Embryonic facial prominence (tissue), 1 donor: Measurements from ENCODE around the gene CCDC137.

Experiments used
- DNase-seq: peaks from one replicate; pipeline ENCODE4 v3.0.0-alpha.2; 2016; ENCODE audit errors: extremely low spot score

Gene CCDC137

DNA sequence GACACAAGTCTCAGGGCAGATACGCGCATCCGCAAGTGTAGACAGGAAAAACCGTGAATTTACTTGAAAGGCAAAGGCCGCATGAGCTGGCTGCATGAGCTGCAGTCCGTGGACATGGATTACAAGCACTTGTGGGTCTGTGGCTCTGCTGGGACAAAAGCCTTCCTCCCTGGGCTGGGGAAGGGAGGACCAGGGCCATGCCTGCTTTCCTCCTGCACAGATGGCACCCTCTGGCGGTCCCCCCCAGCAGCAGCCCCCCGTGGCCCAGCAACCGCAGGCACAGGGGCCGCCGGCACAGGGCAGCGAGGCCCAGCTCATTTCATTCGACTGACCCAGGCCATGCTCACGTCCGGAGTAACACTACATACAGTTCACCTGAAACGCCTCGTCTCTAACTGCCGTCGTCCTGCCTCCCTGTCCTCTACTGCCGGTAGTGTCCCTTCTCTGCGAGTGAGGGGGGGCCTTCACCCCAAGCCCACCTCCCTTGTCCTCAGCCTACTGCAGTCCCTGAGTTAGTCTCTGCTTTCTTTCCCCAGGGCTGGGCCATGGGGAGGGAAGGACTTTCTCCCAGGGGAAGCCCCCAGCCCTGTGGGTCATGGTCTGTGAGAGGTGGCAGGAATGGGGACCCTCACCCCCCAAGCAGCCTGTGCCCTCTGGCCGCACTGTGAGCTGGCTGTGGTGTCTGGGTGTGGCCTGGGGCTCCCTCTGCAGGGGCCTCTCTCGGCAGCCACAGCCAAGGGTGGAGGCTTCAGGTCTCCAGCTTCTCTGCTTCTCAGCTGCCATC lies 34.9 kb downstream of the CCDC137 start:
- no peak for DNase-seq

DNA sequence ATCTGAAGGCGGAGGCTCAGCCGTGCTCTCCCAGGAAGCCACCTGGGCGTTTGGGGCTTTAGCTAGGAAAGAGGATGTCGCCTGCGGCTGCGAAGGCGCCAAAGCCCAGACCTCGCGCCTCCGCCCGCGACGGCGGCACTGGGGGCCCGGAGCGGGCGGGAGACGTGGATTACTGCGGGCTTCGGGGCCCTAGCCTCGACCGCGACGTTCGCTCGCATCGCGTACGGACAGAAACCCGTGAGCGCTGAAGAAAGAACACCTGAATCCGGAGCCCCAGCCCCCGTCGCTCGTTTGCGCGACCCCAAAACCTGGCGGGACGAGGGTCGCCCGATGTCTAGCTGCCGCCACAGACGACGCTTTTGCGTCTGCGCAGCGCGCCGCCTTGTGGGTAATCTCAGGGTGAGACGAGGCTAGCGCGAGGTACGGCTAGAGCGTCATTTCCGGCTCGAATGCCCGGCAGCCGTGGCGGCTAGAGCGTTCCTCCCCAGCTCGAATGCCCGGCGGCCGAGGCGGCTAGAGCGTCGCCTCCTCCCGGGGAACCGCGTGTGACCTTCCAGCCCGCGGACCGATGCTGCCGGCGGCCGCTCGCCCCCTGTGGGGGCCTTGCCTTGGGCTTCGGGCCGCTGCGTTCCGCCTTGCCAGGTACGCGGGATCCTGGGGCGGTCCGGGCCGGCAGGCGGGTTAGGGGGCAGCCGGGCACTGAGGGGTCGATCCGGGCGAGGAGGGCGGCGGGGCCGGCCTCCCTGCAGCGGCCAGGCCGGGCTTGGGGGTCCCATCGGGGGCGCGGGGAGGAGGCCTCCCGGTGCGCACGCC lies 36.6 kb downstream of the CCDC137 start, which contains the start of gene MRPL12:
Gene MRPL12, plus strand, starts transcription at position 434 of the 813 bp plus-strand sequence. Its CDS starts 135 bp downstream, at position 569.
- peak; percentile 90 for DNase-seq

DNA sequence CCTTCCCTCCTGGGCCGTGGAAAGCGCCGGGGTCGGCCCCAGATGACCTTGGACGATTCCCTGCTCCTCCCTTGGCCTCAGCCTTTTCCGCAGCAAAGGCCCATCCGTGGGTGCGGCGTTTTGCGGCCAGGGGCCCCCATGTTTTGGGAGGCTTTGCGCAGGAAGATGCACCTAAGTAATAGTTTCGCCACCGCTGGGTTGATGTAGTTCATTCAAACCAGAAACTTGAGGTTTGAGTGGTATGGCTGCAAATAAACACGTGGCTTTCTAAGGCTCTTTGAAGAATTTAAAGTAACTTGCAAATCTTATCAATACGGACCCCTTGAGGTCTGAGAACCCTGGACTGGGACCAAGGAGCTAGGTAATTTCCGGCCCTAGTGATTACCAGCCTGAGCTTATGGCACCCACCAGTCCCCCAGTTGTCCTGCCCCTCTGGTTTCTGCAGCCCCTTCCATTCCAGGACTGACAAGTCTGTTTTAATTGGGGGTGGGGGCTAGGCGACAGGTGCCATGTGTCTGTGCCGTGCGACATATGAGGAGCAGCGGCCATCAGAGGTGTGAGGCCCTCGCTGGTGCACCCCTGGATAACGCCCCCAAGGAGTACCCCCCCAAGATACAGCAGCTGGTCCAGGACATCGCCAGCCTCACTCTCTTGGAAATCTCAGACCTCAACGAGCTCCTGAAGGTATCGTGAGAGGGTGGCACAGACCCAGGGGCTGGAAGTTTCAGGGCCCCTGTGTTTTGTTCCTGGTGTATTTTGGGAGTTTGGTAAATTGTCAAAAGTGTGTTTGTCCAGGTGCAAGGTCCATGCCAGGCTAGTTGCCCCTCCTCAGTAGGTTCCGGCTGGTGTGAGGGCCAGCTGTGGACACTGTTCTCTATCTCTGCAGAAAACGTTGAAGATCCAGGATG lies 37.5 kb downstream of the CCDC137 start:
- no peak for DNase-seq

DNA sequence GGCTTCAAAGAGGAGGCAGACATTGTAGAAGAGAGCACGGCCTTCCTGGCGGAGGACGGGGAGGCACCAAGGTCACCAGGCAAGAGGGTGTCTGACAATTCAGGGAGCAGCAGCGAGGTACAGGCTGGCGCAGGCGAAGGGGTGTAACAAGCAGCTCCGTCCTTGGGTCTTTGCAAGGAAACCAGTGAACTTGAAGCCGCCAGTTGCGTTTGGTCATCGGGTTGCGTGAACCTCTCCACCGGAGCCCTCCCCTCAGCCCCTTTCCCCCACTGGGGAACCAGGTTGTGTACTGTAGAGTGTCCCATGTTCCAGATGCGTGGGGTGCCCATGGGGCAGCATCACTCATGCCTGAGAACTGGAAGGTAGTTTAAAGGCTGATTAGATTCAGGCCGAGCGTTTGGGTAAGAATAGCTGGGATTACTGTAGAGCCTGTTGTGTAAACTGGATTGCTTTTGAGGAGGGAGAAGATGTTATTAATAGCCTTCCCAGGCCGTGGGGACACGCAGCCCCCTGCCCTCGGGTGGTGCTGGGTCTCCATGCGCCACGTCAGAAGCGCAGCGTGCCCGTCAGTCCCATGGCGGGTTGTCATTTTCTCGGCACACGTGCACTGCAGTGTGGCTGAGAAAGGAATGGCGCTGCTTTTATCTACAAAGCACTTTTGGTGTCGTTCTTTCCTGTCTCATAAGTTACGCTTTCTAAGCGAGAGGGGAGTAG lies 39.1 kb downstream of the CCDC137 start:
- no peak for DNase-seq

DNA sequence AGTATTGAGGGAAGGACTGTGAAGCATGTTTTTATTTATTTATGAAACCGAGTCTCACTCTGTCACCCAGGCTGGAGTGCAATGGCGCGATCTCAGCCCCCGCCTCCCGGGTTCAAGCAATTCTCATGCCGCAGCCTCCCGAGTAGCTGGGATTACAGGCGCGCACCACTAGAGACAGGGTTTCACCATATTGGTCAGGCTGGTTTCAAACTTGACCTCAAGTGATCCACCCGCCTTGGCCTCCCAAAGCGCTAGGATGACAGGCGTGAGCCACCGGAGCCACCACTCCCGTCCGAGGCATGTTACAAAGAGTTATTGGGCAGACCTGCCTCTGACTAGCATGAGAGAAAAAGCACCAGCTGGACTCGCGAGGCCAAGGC lies 39.7 kb downstream of the CCDC137 start:
- DNase-seq: no peak

DNA sequence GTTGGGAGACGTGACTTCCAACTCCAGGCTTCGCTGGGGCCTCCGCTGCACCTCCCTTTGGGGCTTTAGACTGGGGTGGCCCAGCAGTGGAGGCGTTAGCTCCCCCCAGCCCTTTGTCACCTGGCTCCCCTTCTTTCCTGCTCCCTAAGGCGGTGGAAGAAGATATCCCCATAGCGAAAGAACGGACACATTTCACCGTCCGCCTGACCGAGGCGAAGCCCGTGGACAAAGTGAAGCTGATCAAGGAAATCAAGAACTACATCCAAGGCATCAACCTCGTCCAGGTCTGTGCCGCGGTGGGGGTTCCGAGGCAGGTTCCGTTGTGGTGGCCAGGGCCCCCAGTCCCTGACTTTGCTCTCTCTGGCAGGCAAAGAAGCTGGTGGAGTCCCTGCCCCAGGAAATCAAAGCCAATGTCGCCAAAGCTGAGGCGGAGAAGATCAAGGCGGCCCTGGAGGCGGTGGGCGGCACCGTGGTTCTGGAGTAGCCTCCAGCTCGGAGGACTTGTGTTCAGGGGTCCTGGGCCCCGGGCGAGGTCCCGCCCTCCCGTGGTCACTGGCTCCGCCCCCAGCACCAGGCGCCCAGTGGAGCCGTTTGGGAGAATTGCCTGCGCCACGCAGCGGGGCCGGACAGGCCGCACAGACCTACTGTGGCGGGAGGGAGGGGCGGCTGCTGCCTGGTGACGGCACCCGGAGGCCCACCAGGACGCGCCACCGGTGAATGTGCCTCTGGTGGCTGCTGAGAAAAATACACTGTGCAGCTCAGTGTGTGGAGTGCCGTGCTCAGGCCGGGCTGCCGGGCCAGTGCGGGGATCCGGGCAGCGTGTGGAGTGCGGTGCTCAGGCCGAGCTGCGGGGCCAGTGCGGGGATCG lies 40.5 kb downstream of the CCDC137 start:
- no peak for DNase-seq

DNA sequence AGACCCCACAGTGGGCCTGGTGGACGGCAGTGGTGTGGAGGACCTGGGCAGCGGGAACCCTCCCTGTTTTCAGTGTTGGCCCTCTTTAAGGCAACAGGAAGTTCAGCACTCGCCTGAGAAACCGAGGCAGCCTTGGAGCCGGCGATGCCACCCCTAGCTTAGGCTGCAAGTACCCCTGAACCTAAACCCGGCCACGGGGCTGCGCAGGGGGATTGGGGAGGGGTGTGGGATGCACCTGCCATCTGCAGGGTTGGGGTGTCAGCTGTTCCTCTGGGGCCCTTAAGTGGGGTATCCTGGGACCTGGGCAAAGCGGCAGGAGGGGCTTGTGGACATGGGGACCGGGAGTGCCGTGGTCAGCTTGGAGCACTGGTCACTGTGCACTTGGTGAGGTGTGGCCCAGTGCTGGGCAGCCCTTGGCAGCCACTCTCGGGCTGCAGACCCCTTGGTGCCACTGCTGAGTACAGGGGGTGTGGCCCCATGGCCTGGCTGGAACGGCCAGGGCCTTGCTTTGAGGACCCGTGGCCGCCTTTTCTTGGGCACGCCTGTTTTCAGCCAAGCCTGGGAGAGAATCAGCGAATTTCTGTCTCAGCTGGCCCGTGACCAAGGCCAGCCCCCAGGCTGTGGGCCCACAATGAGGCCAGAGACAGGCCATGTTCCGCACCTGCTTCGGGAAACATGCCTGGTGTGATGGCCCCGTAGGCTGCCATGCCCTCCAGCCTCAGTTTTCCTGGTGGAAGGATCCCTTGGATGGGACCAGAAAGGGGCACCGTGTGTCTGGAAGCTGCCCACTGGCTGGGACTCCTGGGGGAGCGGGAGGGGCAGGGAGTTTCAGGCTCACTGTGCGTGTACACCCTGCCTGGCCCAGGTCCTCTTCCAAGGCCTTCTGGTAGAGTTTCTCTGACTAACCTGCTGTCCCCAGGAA lies 41.4 kb downstream of the CCDC137 start:
- DNase-seq: no peak

DNA sequence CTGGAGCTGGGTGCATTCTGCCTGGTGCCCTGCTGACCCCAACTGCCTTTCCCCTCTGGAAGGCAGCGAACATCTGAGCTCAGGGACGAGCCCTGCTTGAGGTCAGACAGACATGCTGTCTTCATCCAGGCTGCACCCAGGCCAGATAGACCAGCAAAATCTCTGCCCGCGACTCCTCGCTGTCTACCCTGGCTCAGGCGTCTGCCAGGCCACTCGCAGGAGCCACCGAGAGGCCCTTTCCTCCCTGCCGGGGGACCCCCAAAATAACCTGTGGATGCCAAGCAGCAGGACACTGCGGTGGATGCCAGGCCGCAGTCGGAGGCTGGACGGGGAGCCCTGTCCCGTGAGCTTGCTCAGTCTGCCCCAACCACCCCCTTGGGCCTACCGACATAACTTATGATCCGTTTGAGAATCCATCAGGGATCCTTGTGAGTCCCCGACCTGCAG lies 42.2 kb downstream of the CCDC137 start:
- no peak for DNase-seq

DNA sequence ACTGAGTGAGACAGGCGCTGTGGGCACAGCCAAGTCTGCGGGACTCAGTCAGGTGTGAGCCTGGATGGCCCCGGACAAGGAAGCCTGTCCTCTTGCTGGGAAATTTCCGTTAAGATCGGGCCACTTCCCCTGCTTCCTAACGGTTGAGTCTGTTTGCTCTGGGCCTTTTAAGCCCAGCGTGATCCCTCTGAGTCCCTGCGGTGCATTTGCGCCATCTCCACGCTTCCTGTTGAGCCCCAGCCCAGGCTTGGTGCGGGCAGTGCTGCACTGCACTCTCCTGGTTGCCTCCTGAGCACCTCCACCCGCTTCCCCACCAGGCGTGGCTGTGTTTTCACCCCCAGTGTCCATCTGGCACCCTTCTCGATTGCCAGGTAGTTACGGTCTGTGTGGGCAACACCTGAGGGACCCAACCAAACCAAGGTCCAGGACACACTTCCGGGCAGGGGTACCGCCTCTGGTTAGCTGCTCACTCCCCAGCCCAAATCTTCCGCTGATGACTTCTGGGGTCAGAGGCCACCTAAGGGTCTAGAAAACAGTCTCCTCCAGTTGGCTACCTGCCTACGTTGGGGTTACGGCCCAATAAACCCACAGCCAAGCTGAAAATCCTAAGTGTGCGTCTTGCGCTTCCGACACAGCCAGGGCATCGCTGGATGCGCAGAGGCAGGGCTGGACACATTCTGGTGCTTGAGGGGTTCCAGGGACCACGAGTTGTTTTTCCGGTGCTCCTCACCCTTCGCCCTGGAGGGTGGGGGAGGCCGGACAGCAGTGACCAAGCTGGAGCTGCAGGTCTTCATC lies 44.2 kb downstream of the CCDC137 start:
- no peak for DNase-seq

DNA sequence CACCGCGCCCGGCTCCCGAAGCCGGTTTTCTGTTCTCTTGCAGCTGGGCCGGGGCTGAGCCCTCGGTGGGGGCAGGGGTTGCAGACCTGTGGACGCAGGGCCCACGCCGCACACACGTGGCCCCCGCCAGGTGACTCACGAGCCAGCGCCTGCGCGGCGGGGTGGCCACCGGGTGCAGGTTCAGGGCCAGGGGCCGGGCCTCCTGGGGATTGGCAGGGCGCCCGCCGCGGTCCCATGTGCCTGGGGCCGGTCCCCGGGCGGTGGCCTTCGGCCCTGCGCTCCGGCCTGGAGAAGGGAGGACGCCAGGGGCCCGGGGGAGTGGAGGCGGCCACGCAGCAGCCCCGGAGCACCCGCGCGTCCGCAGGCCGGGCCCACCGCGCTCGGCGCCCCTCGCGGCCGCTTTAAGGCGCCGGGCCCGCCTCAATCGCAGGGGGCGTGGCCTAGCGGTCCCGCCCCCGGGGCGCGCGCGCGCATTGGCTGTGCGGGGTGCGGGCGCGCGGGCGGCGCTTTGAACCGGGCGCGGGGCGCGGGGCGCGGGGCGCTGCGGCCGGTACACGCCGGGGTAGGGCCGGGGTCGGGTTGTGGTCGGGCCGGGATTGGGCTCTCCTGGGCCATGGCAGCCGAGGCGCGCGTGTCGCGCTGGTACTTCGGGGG lies 45.4 kb downstream of the CCDC137 start, which contains the start of gene SLC25A10:
Gene SLC25A10, plus strand, starts transcription at position 471 of the 654 bp plus-strand sequence. Its CDS starts 143 bp downstream, at position 614.
- DNase-seq: no peak

DNA sequence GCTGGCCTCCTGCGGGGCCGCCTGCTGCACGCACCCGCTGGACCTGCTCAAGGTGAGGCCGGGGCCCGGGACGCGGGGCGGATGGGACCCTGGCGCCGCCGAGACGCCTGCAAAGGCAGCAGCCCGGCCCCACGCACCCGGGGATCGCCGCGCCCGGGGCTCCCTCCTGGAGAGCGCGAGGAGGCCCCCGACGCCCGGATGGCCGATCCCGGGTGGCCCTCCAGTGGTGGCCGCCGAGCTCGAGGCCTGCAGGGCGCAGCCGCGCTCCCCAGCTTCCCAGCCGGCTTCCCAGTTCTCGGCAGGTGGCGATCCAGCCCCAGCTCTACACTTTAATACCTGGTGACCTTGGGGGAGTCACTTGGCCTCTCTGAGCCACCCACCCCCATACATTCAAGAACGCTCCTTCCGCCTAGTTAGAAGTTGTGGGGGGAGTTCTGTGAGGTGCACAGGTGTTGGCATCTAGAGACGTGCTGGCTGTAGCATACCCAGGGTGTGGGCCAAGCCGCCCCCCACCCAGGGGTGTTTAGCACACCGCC lies 46.0 kb downstream of the CCDC137 start:
- no peak for DNase-seq

DNA sequence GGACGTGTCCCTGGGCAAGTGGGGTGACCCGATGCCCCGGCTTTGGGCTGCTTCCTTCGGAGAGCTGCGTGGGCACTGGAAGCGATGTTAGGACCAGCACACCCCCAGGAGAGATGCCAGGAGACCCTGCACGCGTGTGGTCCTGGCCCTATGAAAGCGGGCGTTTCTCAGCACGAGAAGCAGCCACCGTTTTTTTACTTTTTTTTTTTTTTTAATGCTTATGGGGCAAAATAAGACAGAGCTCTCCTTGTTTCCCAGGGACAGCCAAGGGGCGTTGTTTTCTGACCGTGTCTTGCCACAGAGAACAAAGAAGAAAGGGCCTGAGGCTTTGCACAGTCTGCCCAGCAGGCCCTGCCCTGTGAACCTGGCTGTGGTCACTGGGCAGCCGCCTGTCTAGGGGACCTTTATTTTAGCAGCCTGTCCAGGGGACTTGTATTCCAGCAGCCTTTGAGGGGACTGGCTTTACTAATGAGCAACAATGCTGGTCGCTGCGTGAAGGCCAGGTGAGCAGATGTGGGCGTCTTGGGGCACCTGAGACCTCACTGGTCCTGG lies 46.5 kb downstream of the CCDC137 start:
- no peak for DNase-seq

DNA sequence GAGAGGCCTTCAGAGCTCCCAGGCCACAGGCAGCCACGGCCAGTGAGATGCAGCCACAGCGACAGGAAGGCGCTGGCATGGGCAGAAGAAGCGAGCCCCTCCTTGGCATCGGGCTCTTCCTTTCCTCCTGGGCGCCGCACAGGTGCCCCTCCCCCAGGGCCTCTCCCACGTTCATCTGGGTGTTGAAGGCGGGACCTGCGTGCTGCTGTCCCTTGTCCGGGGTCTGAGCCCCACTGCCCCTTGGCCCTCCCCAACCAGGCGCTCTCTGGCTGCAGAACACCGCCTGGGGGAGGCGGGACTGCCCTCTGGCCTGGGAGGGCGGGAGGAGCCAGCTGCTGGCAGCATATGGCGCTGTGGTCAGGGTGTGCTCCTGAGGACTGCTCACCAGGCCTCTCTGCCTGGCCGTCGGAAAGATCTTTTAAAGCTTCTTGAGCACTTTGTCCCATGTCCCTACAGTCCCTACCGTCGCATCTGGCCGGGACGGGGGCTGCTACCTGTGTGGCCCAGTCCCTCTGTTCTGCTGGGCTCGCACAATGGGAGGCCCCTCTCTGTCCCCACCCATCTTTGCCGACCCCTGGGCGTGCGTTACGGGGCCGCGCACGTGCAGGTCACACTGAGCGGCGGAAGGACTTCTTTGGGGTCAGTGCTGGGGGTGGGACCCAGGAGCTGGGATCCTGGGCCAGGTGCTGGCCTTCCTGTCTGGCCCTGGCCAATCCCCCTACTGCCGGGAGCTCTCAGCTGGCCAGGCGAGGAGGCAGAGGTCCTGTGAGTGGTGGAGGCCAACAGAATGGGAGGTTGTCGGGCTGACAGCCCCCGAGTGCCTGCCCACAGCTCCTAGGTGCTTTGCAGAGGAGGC lies 47.2 kb downstream of the CCDC137 start:
- DNase-seq: no peak

DNA sequence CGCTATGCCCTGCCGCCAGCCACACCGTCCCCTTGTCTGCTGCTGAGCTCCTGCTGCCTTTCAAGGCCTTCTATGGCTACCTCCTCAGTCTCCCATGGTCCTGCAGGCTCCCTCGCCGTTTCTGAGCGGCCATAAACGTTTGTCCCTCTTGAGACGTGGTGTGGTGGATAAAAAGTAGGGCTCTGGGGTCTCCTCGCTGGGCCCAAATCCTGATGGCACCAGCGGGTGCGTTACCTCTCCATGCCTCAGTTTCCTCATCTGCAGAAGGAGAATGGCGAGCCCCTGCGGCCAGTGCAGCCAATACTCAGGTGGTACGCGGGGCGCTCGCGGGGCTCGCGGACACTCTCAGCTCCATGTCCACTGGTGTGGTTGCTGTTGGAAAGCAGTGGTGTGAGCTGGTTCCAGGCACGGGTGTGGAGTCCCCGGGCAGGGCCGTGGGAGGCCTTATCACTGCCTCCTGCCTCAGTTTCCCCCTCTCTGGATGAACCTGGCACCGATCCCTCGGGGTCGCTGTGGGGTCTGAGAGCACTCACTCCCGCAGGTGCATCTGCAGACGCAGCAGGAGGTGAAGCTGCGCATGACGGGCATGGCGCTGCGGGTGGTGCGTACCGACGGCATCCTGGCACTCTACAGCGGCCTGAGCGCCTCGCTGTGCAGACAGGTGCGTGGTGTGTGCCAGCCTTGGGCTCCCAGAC lies 48.0 kb downstream of the CCDC137 start:
- no peak for DNase-seq

DNA sequence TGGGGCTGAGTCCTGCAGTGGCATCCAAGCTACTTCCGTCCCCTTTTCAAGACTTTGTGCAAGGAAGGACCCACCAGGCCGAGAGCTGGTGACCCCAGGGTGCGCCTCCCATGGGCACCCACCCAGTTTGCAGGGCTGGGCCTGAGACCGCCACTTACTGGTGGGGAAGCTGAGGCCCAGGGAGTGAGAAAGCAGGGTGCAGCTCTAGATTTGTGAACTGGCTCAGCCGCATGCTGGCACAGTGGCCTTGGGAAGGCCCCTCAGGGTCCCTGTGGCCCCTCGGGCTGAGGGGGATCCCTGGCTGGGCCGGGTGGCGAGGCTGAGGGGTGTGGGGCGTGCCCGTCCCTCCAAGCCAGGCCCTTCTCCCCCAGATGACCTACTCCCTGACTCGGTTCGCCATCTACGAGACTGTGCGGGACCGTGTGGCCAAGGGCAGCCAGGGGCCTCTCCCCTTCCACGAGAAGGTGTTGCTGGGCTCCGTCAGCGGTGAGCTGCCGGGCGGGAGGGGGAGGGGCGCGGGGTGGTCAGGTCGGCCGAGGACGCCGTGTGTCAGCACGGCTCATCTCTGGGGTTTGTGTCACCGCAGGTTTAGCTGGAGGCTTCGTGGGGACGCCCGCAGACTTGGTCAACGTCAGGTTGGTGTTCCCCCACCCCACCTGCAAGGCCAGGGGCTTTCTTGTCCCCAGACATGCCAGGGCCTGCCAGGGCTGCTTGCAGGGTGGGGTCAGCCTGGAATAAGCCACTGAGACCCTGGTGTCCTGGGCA lies 48.8 kb downstream of the CCDC137 start:
- no peak for DNase-seq
